Tibial nerve (tissue), 4 donors: ENCODE data around the gene RASL10A. TPM values are rescaled to one million over a fixed set of nuclear protein-coding genes. Genes with fewer than 3 reads are reported as not detected.

ENCODE experiments used
- DNase-seq, 2 donors: peaks; one replicate each; pipeline ENCODE4 v3.0.0-alpha.2; 2019; ENCODE audit warnings: low spot score in 2 of 2
- H3K27ac ChIP-seq, 4 donors: fragments of 200-600 bp; sonication (generic) in 3 of 4; one replicate each; pipeline ENCODE4 v1.5.1; 2017 to 2019; ENCODE audit warnings: mild to moderate bottlenecking in 1 of 4
- H3K27me3 ChIP-seq, 2 donors: fragments of 200-600 bp; sonication (generic) in 1 of 2; one replicate each; pipeline versions ENCODE4 v1.5.1 to v1.6.0; 2017 to 2019
- H3K36me3 ChIP-seq, 3 donors: fragments of 200-600 bp; sonication (generic); one replicate each; pipeline ENCODE4 v1.5.1; 2018 to 2019
- H3K4me1 ChIP-seq, 4 donors: fragments of 200-600 bp; sonication (generic) in 3 of 4; one replicate each; pipeline ENCODE4 v1.5.1; 2017 to 2019
- H3K4me3 ChIP-seq, 4 donors: fragments of 200-600 bp; sonication (generic) in 3 of 4; one replicate each; pipeline ENCODE4 v1.5.1; 2017 to 2019; ENCODE audit warnings: mild to moderate bottlenecking in 1 of 4, moderate library complexity in 1 of 4
- H3K9me3 ChIP-seq, 4 donors: fragments of 200-600 bp; sonication (generic) in 3 of 4; one replicate each; pipeline ENCODE4 v1.5.1; 2017 to 2019
- CTCF ChIP-seq, 5 experiments: fragments of 200-600 bp in 3 of 5; fragments of 450-650 bp in 2 of 5; sonication (generic) in 3 of 5; IDR thresholded peaks; one replicate each; pipeline ENCODE4 v1.5.1; 2016 to 2019; ENCODE audit warnings: antibody characterized with exemption in 5 of 5, mild to moderate bottlenecking in 3 of 5, moderate library complexity in 2 of 5
- EP300 ChIP-seq, 2 donors: sonication (generic); formaldehyde crosslinking; IDR thresholded peaks; one replicate each; pipeline ENCODE4 v1.6.1; 2017; ENCODE audit warnings: antibody characterized with exemption in 2 of 2, mild to moderate bottlenecking in 1 of 2
- POLR2A ChIP-seq, 2 donors: fragments of 450-650 bp; IDR thresholded peaks; one replicate each; pipeline ENCODE4 v1.6.1; 2017; ENCODE audit warnings: antibody characterized with exemption in 2 of 2, mild to moderate bottlenecking in 2 of 2, moderate library complexity in 2 of 2
- WGBS, 2 donors: methylation state at CpG; one replicate each; pipeline ENCODE4 v1.1.5; 2018; 5-methylcytosine and 5-hydroxymethylcytosine counted together
- total RNA-seq, 4 donors: library from RNA; depleted of rRNA; stranded (reverse); fragments of >200 nt; gene quantifications; one replicate each; pipeline ENCODE4 v1.1.0, GENCODE V29; 2016

The RASL10A gene
- total RNA-seq, 4 donors from 2014 or later, result 2.2 to 6.6 (median 3.3) TPM; not detected in 1

GRCh38 chr22:29320546-29320945 lies 5.0 kb upstream of the RASL10A start:
- peaks cover 0 to 8% of the 10 kb centered on the region in 2 donors for H3K27me3 ChIP-seq
- no peaks in the 10 kb centered on the region for H3K36me3 ChIP-seq
- no peak for DNase-seq
- peaks cover 0 to 4% (median 0%) of the 10 kb centered on the region in 4 donors for H3K4me1 ChIP-seq
- no peak overlapping the region for H3K4me3 ChIP-seq
- WGBS, 2 donors, result 29 to 41% methylated on average over 1 of the region's 1 CpG
- H3K27ac ChIP-seq, result no peak overlapping the region
- H3K9me3 ChIP-seq, result no peaks in the 10 kb centered on the region
- TF ChIP-seq POLR2A (IDR thresholded peaks at IDR 0.05) (no peak), EP300 (IDR thresholded peaks at IDR 0.05) (no peak), CTCF (IDR thresholded peaks at IDR 0.05) (no peak)

GRCh38 chr22:29319072-29319471 lies 3.6 kb upstream of the RASL10A start:
- no peaks in the 10 kb centered on the region for H3K9me3 ChIP-seq
- H3K4me3 ChIP-seq, result no peak overlapping the region
- H3K4me1 ChIP-seq, result peaks cover 0 to 19% (median 10%) of the 10 kb centered on the region in 4 donors
- TF ChIP-seq POLR2A (IDR thresholded peaks at IDR 0.05) (no peak), CTCF (IDR thresholded peaks at IDR 0.05) (no peak), EP300 (IDR thresholded peaks at IDR 0.05) (no peak)
- peaks cover 0 to 19% of the 10 kb centered on the region in 2 donors for H3K27me3 ChIP-seq
- H3K27ac ChIP-seq, result no peak overlapping the region
- no peak for DNase-seq
- no peaks in the 10 kb centered on the region for H3K36me3 ChIP-seq
- WGBS, 2 donors, result 95 to 100% methylated on average over 2 of the region's 2 CpGs

- Histone ChIP-seq H3K27ac (no peak overlapping the region), H3K4me3 (no peak overlapping the region), H3K27me3 (peaks cover 0 to 28% of the 10 kb centered on the region in 2 donors), H3K4me1 (peaks cover 0 to 30% (median 20%) of the 10 kb centered on the region in 4 donors), H3K36me3 (no peaks in the 10 kb centered on the region), H3K9me3 (no peaks in the 10 kb centered on the region)
- TF ChIP-seq EP300 (IDR thresholded peaks at IDR 0.05) (no peak), CTCF (IDR thresholded peaks at IDR 0.05) (no peak), POLR2A (IDR thresholded peaks at IDR 0.05) (no peak)
- no peak for DNase-seq
- 91 to 93% methylated on average over 16 to 17 of the region's 18 CpGs for WGBS, 2 donors
These were observed 2.4 kb upstream of the RASL10A start for GRCh38 chr22:29317827-29318454.

DNA sequence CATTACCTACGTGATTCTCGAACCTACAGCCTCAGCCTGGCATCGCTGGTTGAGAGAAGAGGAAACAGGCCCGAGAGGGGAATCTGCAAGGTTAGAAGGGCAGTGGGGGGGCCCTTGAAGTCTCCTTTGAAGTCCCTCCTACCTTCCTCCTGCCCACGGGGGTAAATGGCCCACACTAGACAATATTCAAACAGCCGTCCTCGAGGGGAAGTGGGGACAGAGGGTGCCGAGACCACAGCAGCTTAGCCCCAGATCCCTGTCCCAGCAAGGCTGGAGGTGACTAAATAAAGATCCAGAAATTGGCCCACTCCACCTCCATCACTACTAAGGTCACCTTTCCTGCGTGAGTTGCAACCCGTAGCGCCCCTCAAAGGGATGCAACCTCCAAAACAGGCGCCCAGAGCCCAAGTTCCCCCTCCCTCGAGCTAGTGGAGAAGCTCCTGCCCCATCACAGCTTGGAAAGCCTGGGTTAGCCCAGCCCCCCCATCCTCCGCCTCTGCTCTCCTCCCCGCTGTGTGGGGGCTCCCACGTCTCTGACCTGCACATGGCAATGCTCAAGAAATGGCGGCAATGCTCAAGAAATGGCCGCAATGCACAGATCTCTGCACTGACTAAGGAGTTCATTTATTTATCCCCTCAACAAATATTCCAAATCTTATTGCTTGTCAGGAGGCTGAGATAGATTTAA lies 788 bp upstream of the RASL10A start:
- no peak overlapping the region for H3K27ac ChIP-seq
- no peaks in the 10 kb centered on the region for H3K36me3 ChIP-seq
- peaks cover 0 to 28% of the 10 kb centered on the region in 2 donors for H3K27me3 ChIP-seq
- H3K4me1 ChIP-seq, result peaks cover 0 to 47% (median 32%) of the 10 kb centered on the region in 4 donors
- no peaks in the 10 kb centered on the region for H3K9me3 ChIP-seq
- H3K4me3 ChIP-seq, result no peak overlapping the region
- no peak for TF ChIP-seq EP300 (IDR thresholded peaks at IDR 0.05)
- TF ChIP-seq CTCF (IDR thresholded peaks at IDR 0.05), result no peak
- TF ChIP-seq POLR2A (IDR thresholded peaks at IDR 0.05), result no peak
- WGBS, 2 donors, result 57 to 62% methylated on average over 18 of the region's 18 CpGs
- DNase-seq, result no peak
